ENCODE results near the gene IFNGR1. TPM values are rescaled to one million over a fixed set of nuclear protein-coding genes. Genes with fewer than 3 reads are reported as not detected.

IFNGR1 gene
- total RNA-seq, 1 experiment from 2014 or later = 27.1 TPM

DNA sequence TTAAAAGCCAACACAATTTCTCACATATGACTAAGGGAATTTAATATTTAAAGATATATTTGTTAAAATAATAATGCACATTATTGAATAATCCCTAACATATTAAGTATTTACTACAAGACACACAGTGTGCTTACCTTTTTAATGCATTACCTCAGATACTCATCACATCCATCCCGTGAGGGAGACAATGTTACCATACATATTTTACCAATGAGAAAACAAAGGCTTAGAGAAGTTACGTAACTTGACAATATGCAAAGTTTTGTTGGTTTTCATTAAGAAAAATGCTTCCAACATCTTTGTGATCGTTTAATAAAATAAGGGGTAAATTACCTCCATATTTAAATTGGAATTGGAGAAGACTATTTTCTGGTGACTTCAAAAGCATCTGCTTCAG lies 4.3 kb downstream of the IFNGR1 start:
- H2AFZ ChIP-seq (ENCODE audit: low read depth, low read length, poor library complexity, severe bottlenecking) = no peak overlapping the region
- H3K27me3 ChIP-seq (ENCODE audit: insufficient read depth, low read length) = no peaks in the 10 kb centered on the region
- peaks cover 7 to 18% of the 10 kb centered on the region in 2 experiments for H3K4me1 ChIP-seq (ENCODE audit: control insufficient read depth in 1 of 2, insufficient read depth in 2 of 2, low read length in 2 of 2)
- DNase-seq (ENCODE audit: low read depth, low spot score) (no peak), ATAC-seq (no peak)
- H3K9me3 ChIP-seq (ENCODE audit: control insufficient read depth in 1 of 2, insufficient read depth in 1 of 2, low read depth in 1 of 2, low read length in 2 of 2) = no peaks in the 10 kb centered on the region
- no peak for TF ChIP-seq YY1 (IDR thresholded peaks at IDR 0.05; ENCODE audit: extremely low read depth, insufficient replicate concordance, low read depth, low read length)
- no peak for TF ChIP-seq POLR2A (IDR thresholded peaks at IDR 0.05; ENCODE audit: borderline replicate concordance, extremely low read depth, insufficient read depth, insufficient read length)
- TF ChIP-seq CEBPB (IDR thresholded peaks at IDR 0.05; ENCODE audit: low read depth) = no peak
- no peak for TF ChIP-seq SIN3A (IDR thresholded peaks at IDR 0.05; ENCODE audit: low read depth)
- no peak for TF ChIP-seq CBX3 (IDR thresholded peaks at IDR 0.05; ENCODE audit: low read depth)
- no peak for TF ChIP-seq SRF (IDR thresholded peaks at IDR 0.05; ENCODE audit: low read depth)
- H3K4me2 ChIP-seq (ENCODE audit: low read length) = no peak overlapping the region
- RAD21 ChIA-PET (ENCODE audit: low non-redundant PET in 1 of 2, low total read pairs in 2 of 2, uncharacterized antibody in 2 of 2, unreplicated experiment in 2 of 2) = no interaction called here
- H3K27ac ChIP-seq (ENCODE audit: low read depth, low read length) = no peak overlapping the region
- no peaks in the 10 kb centered on the region for H4K20me1 ChIP-seq (ENCODE audit: insufficient read depth)
- H3K9me2 ChIP-seq (ENCODE audit: insufficient read depth) = no peaks in the 10 kb centered on the region
- no peak overlapping the region for H3K4me3 ChIP-seq (replicated peaks in 1 of 2; ENCODE audit: low read depth in 1 of 2, low read length in 2 of 2)
- no TSS peak for BruUV-seq (replicated peaks)
- intact Hi-C loops (cut with micrococcal nuclease) = no loop called here
- peaks cover 87% of the 10 kb centered on the region for H3K79me2 ChIP-seq (ENCODE audit: insufficient read depth, low read length)
- POLR2A ChIA-PET = no interaction called here
- CTCF ChIA-PET = no interaction called here
- H3K36me3 ChIP-seq (ENCODE audit: control insufficient read depth in 1 of 2, insufficient read depth in 2 of 2, low read length in 2 of 2) = no peaks in the 10 kb centered on the region
- no peak overlapping the region for H3K9ac ChIP-seq (ENCODE audit: low read length)

DNA sequence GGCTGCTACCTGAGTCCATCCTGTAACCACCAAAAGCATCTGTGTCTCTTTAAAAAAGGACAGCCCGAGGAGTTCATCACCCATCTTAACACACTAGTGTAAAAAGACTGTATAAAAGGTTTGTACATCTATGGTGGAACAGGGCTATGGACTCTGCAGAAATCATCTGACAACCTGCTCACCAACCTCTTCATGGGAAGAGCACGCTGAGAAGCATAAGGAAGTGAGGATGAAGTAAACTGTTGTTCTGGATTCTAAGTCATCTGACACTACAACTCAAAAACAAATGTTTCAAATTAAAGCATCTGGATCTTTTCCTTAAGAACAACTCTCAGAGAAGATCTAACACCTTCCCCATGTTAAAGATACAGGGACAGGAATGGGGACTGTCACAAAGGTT lies 5.4 kb downstream of the IFNGR1 start:
- DNase-seq (ENCODE audit: low read depth, low spot score) (no peak), ATAC-seq (no peak)
- no peak overlapping the region for H3K9ac ChIP-seq (ENCODE audit: low read length)
- no peak overlapping the region for H3K4me2 ChIP-seq (ENCODE audit: low read length)
- no TSS peak for BruUV-seq (replicated peaks)
- peaks cover 92% of the 10 kb centered on the region for H3K79me2 ChIP-seq (ENCODE audit: insufficient read depth, low read length)
- ChIA-PET POLR2A (no interaction called here), CTCF (no interaction called here), RAD21 (ENCODE audit: low non-redundant PET in 1 of 2, low total read pairs in 2 of 2, uncharacterized antibody in 2 of 2, unreplicated experiment in 2 of 2) (no interaction called here)
- intact Hi-C loops (cut with micrococcal nuclease) = no loop called here
- 0 out of 4 replicates have a peak, but pooled peaks cover 0 to 3% of the 10 kb centered on the region in 2 experiments for H3K36me3 ChIP-seq (ENCODE audit: control insufficient read depth in 1 of 2, insufficient read depth in 2 of 2, low read length in 2 of 2)
- no peak overlapping the region for H2AFZ ChIP-seq (ENCODE audit: low read depth, low read length, poor library complexity, severe bottlenecking)
- no peak overlapping the region for H3K27ac ChIP-seq (ENCODE audit: low read depth, low read length)
- H3K9me2 ChIP-seq (ENCODE audit: insufficient read depth) = no peaks in the 10 kb centered on the region
- H3K9me3 ChIP-seq (ENCODE audit: control insufficient read depth in 1 of 2, insufficient read depth in 1 of 2, low read depth in 1 of 2, low read length in 2 of 2) = no peaks in the 10 kb centered on the region
- TF ChIP-seq CBX3 (IDR thresholded peaks at IDR 0.05; ENCODE audit: low read depth) (no peak), EGR1 (IDR thresholded peaks at IDR 0.05; ENCODE audit: low read depth) (no peak), YY1 (IDR thresholded peaks at IDR 0.05; ENCODE audit: extremely low read depth, insufficient replicate concordance, low read depth, low read length) (no peak), ZFX (IDR thresholded peaks at IDR 0.05) (no peak), TCF7L2 (IDR thresholded peaks at IDR 0.05; ENCODE audit: borderline replicate concordance, extremely low read depth, insufficient read depth, insufficient read length) (no peak), SIN3A (IDR thresholded peaks at IDR 0.05; ENCODE audit: low read depth) (no peak), CEBPB (IDR thresholded peaks at IDR 0.05; ENCODE audit: low read depth) (no peak), EZH2 (IDR thresholded peaks at IDR 0.05) (no peak)
- TF ChIP-seq, protein P1, sequence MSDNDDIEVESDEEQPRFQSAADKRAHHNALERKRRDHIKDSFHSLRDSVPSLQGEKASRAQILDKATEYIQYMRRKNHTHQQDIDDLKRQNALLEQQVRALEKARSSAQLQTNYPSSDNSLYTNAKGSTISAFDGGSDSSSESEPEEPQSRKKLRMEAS (IDR thresholded peaks at IDR 0.05) = no peak
- TF ChIP-seq, protein P2, sequence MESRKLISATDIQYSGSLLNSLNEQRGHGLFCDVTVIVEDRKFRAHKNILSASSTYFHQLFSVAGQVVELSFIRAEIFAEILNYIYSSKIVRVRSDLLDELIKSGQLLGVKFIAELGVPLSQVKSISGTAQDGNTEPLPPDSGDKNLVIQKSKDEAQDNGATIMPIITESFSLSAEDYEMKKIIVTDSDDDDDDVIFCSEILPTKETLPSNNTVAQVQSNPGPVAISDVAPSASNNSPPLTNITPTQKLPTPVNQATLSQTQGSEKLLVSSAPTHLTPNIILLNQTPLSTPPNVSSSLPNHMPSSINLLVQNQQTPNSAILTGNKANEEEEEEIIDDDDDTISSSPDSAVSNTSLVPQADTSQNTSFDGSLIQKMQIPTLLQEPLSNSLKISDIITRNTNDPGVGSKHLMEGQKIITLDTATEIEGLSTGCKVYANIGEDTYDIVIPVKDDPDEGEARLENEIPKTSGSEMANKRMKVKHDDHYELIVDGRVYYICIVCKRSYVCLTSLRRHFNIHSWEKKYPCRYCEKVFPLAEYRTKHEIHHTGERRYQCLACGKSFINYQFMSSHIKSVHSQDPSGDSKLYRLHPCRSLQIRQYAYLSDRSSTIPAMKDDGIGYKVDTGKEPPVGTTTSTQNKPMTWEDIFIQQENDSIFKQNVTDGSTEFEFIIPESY (IDR thresholded peaks at IDR 0.05; ENCODE audit: extremely low read depth, insufficient replicate concordance, low read length) = no peak
- TF ChIP-seq, protein P3, sequence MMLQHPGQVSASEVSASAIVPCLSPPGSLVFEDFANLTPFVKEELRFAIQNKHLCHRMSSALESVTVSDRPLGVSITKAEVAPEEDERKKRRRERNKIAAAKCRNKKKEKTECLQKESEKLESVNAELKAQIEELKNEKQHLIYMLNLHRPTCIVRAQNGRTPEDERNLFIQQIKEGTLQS (IDR thresholded peaks at IDR 0.05) = no peak
- H3K4me1 ChIP-seq (ENCODE audit: control insufficient read depth in 1 of 2, insufficient read depth in 2 of 2, low read length in 2 of 2) = peaks cover 3 to 12% of the 10 kb centered on the region in 2 experiments; a peak in 3 of 4 replicates
- H3K4me3 ChIP-seq (replicated peaks in 1 of 2; ENCODE audit: low read depth in 1 of 2, low read length in 2 of 2) = no peak overlapping the region
- no peaks in the 10 kb centered on the region for H4K20me1 ChIP-seq (ENCODE audit: insufficient read depth)
- no peaks in the 10 kb centered on the region for H3K27me3 ChIP-seq (ENCODE audit: insufficient read depth, low read length)

Data from HCT116 (cell line).